ENCODE measurements around the gene KANSL1L.

KANSL1L gene

DNA sequence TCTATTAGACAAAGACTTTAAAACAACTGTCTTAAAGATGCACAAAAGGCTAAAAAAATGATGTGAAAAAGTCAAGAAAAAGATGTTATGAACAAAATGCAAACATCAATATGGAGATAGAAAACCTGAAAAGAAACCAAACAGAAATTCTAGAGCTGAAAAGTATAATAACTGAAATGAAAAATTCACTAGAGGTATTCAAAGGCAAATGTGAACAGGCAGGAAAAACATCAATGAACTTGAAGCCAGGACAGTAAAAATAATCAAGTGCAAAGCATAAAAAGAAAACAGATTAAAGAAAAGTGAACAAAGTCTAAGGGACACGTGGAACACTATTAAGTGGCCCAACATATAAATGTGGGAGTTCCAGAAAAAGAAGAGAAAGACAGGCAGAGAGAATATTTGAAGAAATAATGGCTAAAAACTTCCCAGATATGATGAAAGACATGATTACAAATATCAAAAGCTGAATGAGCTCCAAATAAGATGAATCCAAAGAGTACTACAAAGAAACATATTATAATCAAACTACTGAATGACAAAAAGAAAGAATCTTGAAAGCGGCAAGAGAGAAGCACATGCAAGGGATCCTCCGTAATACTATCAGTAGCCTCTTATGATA is 57.5 kb downstream of the KANSL1L start:
- TF ChIP-seq, protein P1, sequence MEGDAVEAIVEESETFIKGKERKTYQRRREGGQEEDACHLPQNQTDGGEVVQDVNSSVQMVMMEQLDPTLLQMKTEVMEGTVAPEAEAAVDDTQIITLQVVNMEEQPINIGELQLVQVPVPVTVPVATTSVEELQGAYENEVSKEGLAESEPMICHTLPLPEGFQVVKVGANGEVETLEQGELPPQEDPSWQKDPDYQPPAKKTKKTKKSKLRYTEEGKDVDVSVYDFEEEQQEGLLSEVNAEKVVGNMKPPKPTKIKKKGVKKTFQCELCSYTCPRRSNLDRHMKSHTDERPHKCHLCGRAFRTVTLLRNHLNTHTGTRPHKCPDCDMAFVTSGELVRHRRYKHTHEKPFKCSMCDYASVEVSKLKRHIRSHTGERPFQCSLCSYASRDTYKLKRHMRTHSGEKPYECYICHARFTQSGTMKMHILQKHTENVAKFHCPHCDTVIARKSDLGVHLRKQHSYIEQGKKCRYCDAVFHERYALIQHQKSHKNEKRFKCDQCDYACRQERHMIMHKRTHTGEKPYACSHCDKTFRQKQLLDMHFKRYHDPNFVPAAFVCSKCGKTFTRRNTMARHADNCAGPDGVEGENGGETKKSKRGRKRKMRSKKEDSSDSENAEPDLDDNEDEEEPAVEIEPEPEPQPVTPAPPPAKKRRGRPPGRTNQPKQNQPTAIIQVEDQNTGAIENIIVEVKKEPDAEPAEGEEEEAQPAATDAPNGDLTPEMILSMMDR (IDR thresholded peaks at IDR 0.05; ENCODE audit: insufficient read depth, missing control alignments) = no peak

DNA sequence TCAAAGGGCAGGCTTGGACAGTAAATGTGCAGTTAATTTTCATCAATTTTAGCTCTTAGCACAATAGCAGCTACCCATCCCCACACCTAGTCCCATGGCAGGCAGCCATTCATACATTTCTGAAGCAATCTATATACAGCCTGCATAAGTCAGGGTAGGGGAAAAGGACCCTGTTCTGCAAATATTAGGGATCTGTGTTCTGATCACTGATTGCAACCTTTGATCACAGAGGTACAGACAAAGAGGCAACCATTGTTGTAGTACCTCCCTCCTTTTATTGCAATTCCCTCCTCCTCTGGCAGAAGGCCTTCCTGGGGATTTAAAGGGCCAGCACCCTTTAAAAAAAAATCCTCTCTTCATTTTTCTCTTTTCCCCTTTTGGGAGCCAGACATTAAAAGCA is 58.3 kb downstream of the KANSL1L start:
- TF ChIP-seq, protein P1 (IDR thresholded peaks at IDR 0.05; ENCODE audit: insufficient read depth, missing control alignments) = no peak
- FAIRE-seq = no peak
- no peak for DNase-seq (ENCODE audit: insufficient read length, low spot score)

More for the DNA sequence above, 57.5 kb downstream of the KANSL1L start:
- FAIRE-seq (no peak), DNase-seq (ENCODE audit: insufficient read length, low spot score) (no peak)

DNA sequence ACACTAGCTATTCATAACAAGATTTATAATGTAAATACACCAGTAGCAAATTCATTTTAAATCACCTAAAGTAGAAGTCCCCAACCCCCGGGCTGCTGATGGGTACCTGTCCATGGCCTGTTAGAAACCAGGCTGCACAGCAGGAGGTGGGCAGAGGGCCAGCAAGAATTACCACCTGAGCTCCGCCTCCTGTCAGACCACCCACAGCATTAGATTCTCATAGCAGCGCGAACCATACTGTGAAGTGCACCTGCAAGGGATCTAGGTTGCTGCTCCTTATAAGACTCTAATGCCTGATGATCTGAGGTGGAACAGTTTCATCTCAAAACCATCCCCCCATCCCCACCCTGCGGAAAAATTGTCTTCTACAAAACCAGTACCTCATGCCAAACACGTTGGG is 71.3 kb downstream of the KANSL1L start:
- DNase-seq (ENCODE audit: insufficient read length, low spot score) (no peak), FAIRE-seq (no peak)
- TF ChIP-seq, protein P1 (IDR thresholded peaks at IDR 0.05; ENCODE audit: insufficient read depth, missing control alignments) = no peak

DNA sequence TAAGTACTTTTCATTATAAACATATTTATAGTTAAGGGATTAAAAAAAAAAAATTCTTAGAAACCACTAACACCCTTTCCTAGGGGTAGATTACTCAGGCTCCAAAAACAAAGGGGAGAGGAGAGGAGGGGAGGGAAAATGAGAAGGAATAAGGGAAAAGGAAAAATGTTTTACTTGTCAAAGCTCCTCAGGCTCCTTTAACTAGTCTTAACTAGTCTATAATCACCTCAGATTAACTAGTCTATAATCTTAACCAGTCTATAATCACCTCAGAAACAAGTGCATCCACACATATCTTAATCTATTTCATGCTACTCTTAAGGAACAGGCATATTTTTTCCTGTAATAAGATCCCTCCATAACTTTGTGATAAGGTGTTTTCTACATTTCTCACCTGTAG is 76.4 kb downstream of the KANSL1L start:
- TF ChIP-seq, protein P1 (IDR thresholded peaks at IDR 0.05; ENCODE audit: insufficient read depth, missing control alignments) = no peak
- DNase-seq (ENCODE audit: insufficient read length, low spot score) (no peak), FAIRE-seq (no peak)

DNA sequence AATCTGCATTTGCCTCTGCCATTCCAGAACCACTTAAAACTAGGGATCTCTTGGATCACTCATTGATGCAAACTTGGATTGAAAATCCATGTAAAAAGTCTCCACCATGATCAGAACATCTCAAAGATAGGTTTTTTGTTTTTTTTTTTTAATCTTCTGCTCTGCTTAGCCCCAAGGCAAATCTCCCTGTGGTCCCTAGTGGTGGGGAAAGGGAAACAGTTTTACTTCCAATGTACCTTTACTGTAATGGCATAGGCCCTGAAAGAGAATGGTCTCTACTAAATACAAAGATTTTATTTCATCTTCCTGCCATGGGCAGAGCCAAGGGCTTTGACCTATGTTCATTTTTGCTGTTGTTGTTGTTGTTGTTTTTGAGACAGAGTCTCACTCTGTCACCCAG is 78.4 kb downstream of the KANSL1L start:
- FAIRE-seq = no peak
- DNase-seq (ENCODE audit: insufficient read length, low spot score) = no peak
- TF ChIP-seq, protein P1 (IDR thresholded peaks at IDR 0.05; ENCODE audit: insufficient read depth, missing control alignments) = no peak

DNA sequence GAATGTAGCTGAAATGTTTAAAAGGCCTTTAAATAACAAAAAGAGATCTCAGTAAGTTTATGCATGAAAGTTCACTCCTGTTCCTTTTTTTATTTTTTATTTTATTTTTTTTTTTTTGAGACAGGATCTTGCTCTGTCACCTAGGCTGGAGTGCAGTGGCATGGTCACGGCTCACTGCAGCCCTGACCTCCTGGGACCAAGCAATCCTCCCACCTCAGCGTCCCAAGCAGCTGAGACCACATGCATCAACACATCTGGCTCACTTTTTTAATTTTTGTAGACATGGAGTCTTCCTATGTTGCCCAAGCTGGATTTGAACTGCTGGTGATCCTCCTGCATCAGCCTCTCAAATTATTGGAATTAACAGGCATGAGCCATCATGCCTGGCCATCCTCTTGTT is 84.3 kb downstream of the KANSL1L start:
- FAIRE-seq = no peak
- TF ChIP-seq, protein P1 (IDR thresholded peaks at IDR 0.05; ENCODE audit: insufficient read depth, missing control alignments) = no peak
- no peak for DNase-seq (ENCODE audit: insufficient read length, low spot score)

DNA sequence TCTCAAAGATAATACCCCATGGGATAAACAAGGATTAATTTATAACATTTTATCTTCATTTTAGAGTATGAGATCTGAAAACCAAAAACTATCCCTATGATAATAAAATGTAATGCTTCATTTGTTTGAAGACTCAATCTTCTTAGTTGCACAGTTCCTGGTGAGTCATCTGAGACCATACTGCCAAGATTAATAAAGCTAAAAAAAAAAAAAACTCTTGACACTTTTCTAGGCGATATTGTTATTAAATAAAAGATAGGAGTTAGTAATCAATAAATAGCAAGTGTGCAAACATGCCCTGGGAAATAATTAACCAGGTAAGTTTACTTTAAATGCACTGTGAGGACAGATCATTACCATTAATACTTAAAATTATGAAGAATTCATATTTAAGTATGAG is 84.9 kb downstream of the KANSL1L start:
- DNase-seq (ENCODE audit: insufficient read length, low spot score) (no peak), FAIRE-seq (no peak)
- TF ChIP-seq, protein P1 (IDR thresholded peaks at IDR 0.05; ENCODE audit: insufficient read depth, missing control alignments) = no peak
